GM19452 (cell line): Measurements from ENCODE around the gene PLPPR1.

Experiments used
- ATAC-seq: cut with Tn5 transposase; IDR thresholded peaks from one replicate; pipeline ENCODE4 v1.9.1; 2021; ENCODE audit not compliant: unreplicated experiment

The PLPPR1 gene

GRCh38 chr9:101028346-101029314 lies at the start of gene PLPPR1:
Gene PLPPR1, plus strand, starts transcription at chr9:101028727.
- no peak for ATAC-seq

GRCh38 chr9:100989731-100990130 lies 38.8 kb upstream of the PLPPR1 start:
- ATAC-seq: no peak

- ATAC-seq: no peak
These were observed 37.7 kb upstream of the PLPPR1 start for GRCh38 chr9:100990605-100991381.

GRCh38 chr9:100992632-100993031 lies 35.9 kb upstream of the PLPPR1 start:
- ATAC-seq: no peak

- ATAC-seq: no peak
These were observed 28.5 kb upstream of the PLPPR1 start for GRCh38 chr9:100999906-101000544.

- ATAC-seq: no peak
These were observed 23.3 kb upstream of the PLPPR1 start for GRCh38 chr9:101005246-101005645.

- ATAC-seq: no peak
These were observed 14.0 kb upstream of the PLPPR1 start for GRCh38 chr9:101014566-101014965.

- no peak for ATAC-seq
These were observed 10.1 kb upstream of the PLPPR1 start for GRCh38 chr9:101018467-101018866.

GRCh38 chr9:101022704-101023103 lies 5.8 kb upstream of the PLPPR1 start:
- ATAC-seq: no peak

GRCh38 chr9:101025940-101026339 lies 2.6 kb upstream of the PLPPR1 start:
- no peak for ATAC-seq

GRCh38 chr9:101026824-101027223 lies 1.7 kb upstream of the PLPPR1 start:
- no peak for ATAC-seq

- ATAC-seq: no peak
These were observed 1.3 kb upstream of the PLPPR1 start for GRCh38 chr9:101027236-101027635.

GRCh38 chr9:101027733-101028345 lies 688 bp upstream of the PLPPR1 start:
- ATAC-seq: no peak

- ATAC-seq: no peak
These were observed 973 bp downstream of the PLPPR1 start for GRCh38 chr9:101029315-101030085.

GRCh38 chr9:101030086-101030391 lies 1.5 kb downstream of the PLPPR1 start:
- ATAC-seq: no peak

GRCh38 chr9:101032426-101032825 lies 3.9 kb downstream of the PLPPR1 start:
- ATAC-seq: no peak

GRCh38 chr9:101034222-101034621 lies 5.7 kb downstream of the PLPPR1 start:
- no peak for ATAC-seq

GRCh38 chr9:101035098-101035497 lies 6.6 kb downstream of the PLPPR1 start:
- no peak for ATAC-seq

GRCh38 chr9:101037430-101037829 lies 8.9 kb downstream of the PLPPR1 start:
- no peak for ATAC-seq

GRCh38 chr9:101038488-101038887 lies 10.0 kb downstream of the PLPPR1 start:
- ATAC-seq: no peak
